HCT116 (cell line): ENCODE data around the gene STARD4. TPM values are rescaled to one million over a fixed set of nuclear protein-coding genes. Genes with fewer than 3 reads are reported as not detected.

Experiments used
- ATAC-seq: fragments of 200-7000 bp; cut with Tn5 transposase; 2 replicates; pipeline ENCODE4 v1.9.1; 2020; ENCODE audit warnings: mild to moderate bottlenecking, moderate library complexity
- BruUV-seq: library from RNA; stranded (reverse); fragments of 400-500 nt; replicated peaks from 2 replicates; lab custom pipeline; 2021; lab: Mats Ljungman, UMichigan
- CTCF ChIA-PET: fragments of 300-600 bp; sonication (Branson Sonifier 250); formaldehyde crosslinking; loops from one replicate; lab custom pipeline; 2021; ENCODE audit warnings: antibody characterized with exemption; lab: Charles Lee
- POLR2A ChIA-PET: fragments of 300-600, 350-600 bp; sonication (Branson Sonifier 250); formaldehyde crosslinking; loops from one replicate; lab custom pipeline; 2021; ENCODE audit warnings: antibody characterized with exemption; lab: Charles Lee
- RAD21 ChIA-PET, 2 experiments: fragments of 300-600 bp; sonication (Branson Sonifier 250); formaldehyde crosslinking; loops; one replicate each; lab custom pipeline; 2023; ENCODE audit warnings: low total read pairs in 2 of 2; ENCODE audit not compliant: uncharacterized antibody in 2 of 2, unreplicated experiment in 2 of 2, low non-redundant PET in 1 of 2; lab: Charles Lee
- DNase-seq: peaks from one replicate; pipeline ENCODE4 v3.0.0-alpha.2; 2010; ENCODE audit warnings: low read depth, low spot score
- H2AFZ ChIP-seq: fragments of 200-600 bp; shearing (Covaris generic), sonication (generic); 2 replicates; pipeline ENCODE4 v1.6.1; 2017; ENCODE audit warnings: low read depth, mixed run types, mixed read lengths, antibody characterized with exemption, low read length; ENCODE audit not compliant: poor library complexity, severe bottlenecking
- H3K27ac ChIP-seq: 2 replicates; pipeline ENCODE4 v1.5.1; 2012; ENCODE audit warnings: low read depth, low read length
- H3K27me3 ChIP-seq: fragments of 200-600 bp; sonication (generic); 2 replicates; pipeline ENCODE4 v1.6.1; 2016; ENCODE audit warnings: mixed run types, low read length, mixed read lengths; ENCODE audit not compliant: insufficient read depth
- H3K36me3 ChIP-seq, 2 experiments: fragments of 200-500 bp in 1 of 2; fragments of 200-600 bp in 1 of 2; sonication (Bioruptor generic) in 1 of 2; sonication (generic) in 1 of 2; 2 replicates each; pipeline versions ENCODE4 v1.5.1 to v1.6.1; 2014 to 2016; ENCODE audit warnings: low read length in 2 of 2, inconsistent platforms in 1 of 2, mixed read lengths in 1 of 2, mixed run types in 1 of 2; ENCODE audit not compliant: insufficient read depth in 2 of 2, control insufficient read depth in 1 of 2
- H3K4me1 ChIP-seq, 2 experiments: fragments of 200-600 bp in 1 of 2; sonication (generic) in 1 of 2; 2 replicates each; pipeline versions ENCODE4 v1.5.1 to v1.6.1; 2012 to 2017; ENCODE audit warnings: low read length in 2 of 2, inconsistent platforms in 1 of 2, mild to moderate bottlenecking in 1 of 2, mixed read lengths in 1 of 2, mixed run types in 1 of 2, moderate library complexity in 1 of 2; ENCODE audit not compliant: insufficient read depth in 2 of 2, control insufficient read depth in 1 of 2
- H3K4me2 ChIP-seq: fragments of 200-600 bp; sonication (generic); 2 replicates; pipeline ENCODE4 v1.6.1; 2017; ENCODE audit warnings: mixed run types, low read length, mixed read lengths
- H3K4me3 ChIP-seq, 2 experiments: fragments of 200-600 bp in 1 of 2; sonication (generic) in 1 of 2; replicated peaks in 1 of 2; 2 replicates each; pipeline ENCODE4 v1.5.1; 2011 to 2016; ENCODE audit warnings: low read length in 2 of 2, control low read depth in 1 of 2, low read depth in 1 of 2, mild to moderate bottlenecking in 1 of 2, mixed read lengths in 1 of 2, mixed run types in 1 of 2
- H3K79me2 ChIP-seq: fragments of 200-600 bp; sonication (generic); 2 replicates; pipeline ENCODE4 v1.6.1; 2017; ENCODE audit warnings: mild to moderate bottlenecking, mixed run types, low read length, moderate library complexity, mixed read lengths; ENCODE audit not compliant: insufficient read depth
- H3K9ac ChIP-seq: fragments of 200-600 bp; sonication (generic); 2 replicates; pipeline ENCODE4 v1.6.1; 2016; ENCODE audit warnings: low read length, mixed read lengths
- H3K9me2 ChIP-seq: fragments of 200-600 bp; sonication (generic), shearing (Covaris generic); 2 replicates; pipeline ENCODE4 v1.6.1; 2017; ENCODE audit warnings: mixed run types, mild to moderate bottlenecking, moderate library complexity; ENCODE audit not compliant: insufficient read depth
- H3K9me3 ChIP-seq, 2 experiments: fragments of 200-500 bp in 1 of 2; fragments of 200-600 bp in 1 of 2; sonication (Bioruptor generic) in 1 of 2; sonication (generic) in 1 of 2; 2 replicates each; pipeline ENCODE4 v1.6.1; 2014 to 2017; ENCODE audit warnings: low read length in 2 of 2, mixed read lengths in 2 of 2, inconsistent platforms in 1 of 2, low read depth in 1 of 2, mild to moderate bottlenecking in 1 of 2, mixed run types in 1 of 2, moderate library complexity in 1 of 2; ENCODE audit not compliant: control insufficient read depth in 1 of 2, insufficient read depth in 1 of 2
- H4K20me1 ChIP-seq: fragments of 200-600 bp; sonication (generic), shearing (Covaris generic); 2 replicates; pipeline ENCODE4 v1.6.1; 2017; ENCODE audit warnings: mixed run types, mild to moderate bottlenecking, moderate library complexity; ENCODE audit not compliant: insufficient read depth
- ATF3 ChIP-seq: IDR thresholded peaks from 2 replicates; pipeline ENCODE4 v1.6.1; 2012
- EGR1 ChIP-seq: IDR thresholded peaks from 2 replicates; pipeline ENCODE4 v1.6.1; 2012; ENCODE audit warnings: low read depth
- MAX ChIP-seq: IDR thresholded peaks from 2 replicates; pipeline ENCODE4 v1.6.1; 2012
- REST ChIP-seq: IDR thresholded peaks from 2 replicates; pipeline ENCODE4 v1.6.1; 2012; ENCODE audit warnings: low read depth
- TCF7L2 ChIP-seq: IDR thresholded peaks from 2 replicates; pipeline ENCODE4 v1.7.0; 2011; ENCODE audit warnings: borderline replicate concordance, inconsistent platforms; ENCODE audit not compliant: insufficient read depth, insufficient read length; ENCODE audit errors: extremely low read depth
- ZBTB33 ChIP-seq: IDR thresholded peaks from 2 replicates; pipeline ENCODE4 v1.6.1; 2011; ENCODE audit warnings: mild to moderate bottlenecking, low read length, moderate library complexity; ENCODE audit not compliant: insufficient replicate concordance; ENCODE audit errors: extremely low read depth
- intact Hi-C: fragments of 100-400 bp; cut with micrococcal nuclease; formaldehyde crosslinking; loops from 2 replicates; pipeline ENCODE4 v1.10.0; 2022
- total RNA-seq: library from RNA; stranded (reverse); gene quantifications from one replicate; pipeline ENCODE4 v1.2.1, GENCODE V29; 2021; ENCODE audit not compliant: unreplicated experiment

The STARD4 gene
- total RNA-seq, 1 experiment from 2014 or later: 44.3 TPM

GRCh38 chr5:111553868-111554267 lies 41.5 kb upstream of the STARD4 start:
- intact Hi-C loops: loop anchor here (5.0 to 10.0 kb wide), 3 partner anchors 143 to 399 kb away; partner anchors contain the start of gene NREP
- CTCF ChIA-PET: interaction anchor here (1.6 kb wide), 1 partner anchor 594 kb away, joined by 3 read pairs; no protein-coding TSS in a partner anchor

More at GRCh38 chr5:111553868-111554267, 41.5 kb upstream of the STARD4 start:
- BruUV-seq: no TSS peak
- Histone ChIP-seq H2AFZ (no peak overlapping the region), H4K20me1 (no peaks in the 10 kb centered on the region), H3K9ac (no peak overlapping the region), H3K9me2 (no peaks in the 10 kb centered on the region), H3K4me2 (no peak overlapping the region), H3K9me3 (no peaks in the 10 kb centered on the region), H3K4me3 (no peak overlapping the region), H3K27me3 (peaks cover 13% of the 10 kb centered on the region; the same call in 1 of the 2 replicates), H3K36me3 (no peaks in the 10 kb centered on the region), H3K79me2 (no peaks in the 10 kb centered on the region), H3K27ac (no peak overlapping the region), H3K4me1 (no peaks in the 10 kb centered on the region)
- ATAC-seq: no peak
- TF ChIP-seq TCF7L2 (no peak), MAX (no peak), REST (no peak), EGR1 (no peak), ZBTB33 (no peak), ATF3 (no peak)
- RAD21 ChIA-PET: no interaction called here
- POLR2A ChIA-PET: no interaction called here
- DNase-seq: no peak
